Measurements from ENCODE around the gene ZNF503.
A peak's percentile ranks its signal among the peaks of the same experiment; 100 is the strongest.

ZNF503 gene

GRCh38 chr10:75401569-75402485 is at the start of gene ZNF503:
Gene ZNF503, minus strand, starts transcription at chr10:75401764. Its CDS starts 345 bp downstream, at chr10:75401419.
- peak within 1 kb of the TSS; percentile 95 for H3K4me3 ChIP-seq (ENCODE audit: low read depth, low read length)
- peak; percentile 99 for DNase-seq (ENCODE audit: low read depth)
- peak; percentile 99 for TF ChIP-seq MAX (IDR thresholded peaks at IDR 0.05; ENCODE audit: low read depth, low read length)
- peak; percentile 77; the same call in 1 of the 2 replicates for TF ChIP-seq MYC (IDR thresholded peaks at IDR 0.05; ENCODE audit: low read depth, low read length)
- no peak for TF ChIP-seq CTCF (IDR thresholded peaks at IDR 0.05; ENCODE audit: low read depth, low read length)
- peak; percentile 96 for TF ChIP-seq POLR2A (IDR thresholded peaks at IDR 0.05; ENCODE audit: extremely low read depth, insufficient read length)

- no peak overlapping the region for H3K4me3 ChIP-seq (ENCODE audit: low read depth, low read length)
- no peak for DNase-seq (ENCODE audit: low read depth)
Observed at GRCh38 chr10:75450644-75451640, 49.4 kb upstream of the ZNF503 start.

GRCh38 chr10:75450075-75450445 is 48.5 kb upstream of the ZNF503 start:
- H3K4me3 ChIP-seq (ENCODE audit: low read depth, low read length): no peak overlapping the region
- peak; percentile 41 for DNase-seq (ENCODE audit: low read depth)
- TF ChIP-seq POLR2A (IDR thresholded peaks at IDR 0.05; ENCODE audit: extremely low read depth, insufficient read length) (no peak), CTCF (IDR thresholded peaks at IDR 0.05; ENCODE audit: low read depth, low read length) (no peak), MYC (IDR thresholded peaks at IDR 0.05; ENCODE audit: low read depth, low read length) (no peak), MAX (IDR thresholded peaks at IDR 0.05; ENCODE audit: low read depth, low read length) (peak; percentile 20; the same call in 1 of the 2 replicates)

More at GRCh38 chr10:75450644-75451640, 49.4 kb upstream of the ZNF503 start:
- TF ChIP-seq CTCF (IDR thresholded peaks at IDR 0.05; ENCODE audit: low read depth, low read length): no peak
- no peak for TF ChIP-seq POLR2A (IDR thresholded peaks at IDR 0.05; ENCODE audit: extremely low read depth, insufficient read length)
- TF ChIP-seq MAX (IDR thresholded peaks at IDR 0.05; ENCODE audit: low read depth, low read length): no peak
- no peak for TF ChIP-seq MYC (IDR thresholded peaks at IDR 0.05; ENCODE audit: low read depth, low read length)

GRCh38 chr10:75449382-75450074 is 48.0 kb upstream of the ZNF503 start:
- no peak overlapping the region for H3K4me3 ChIP-seq (ENCODE audit: low read depth, low read length)
- DNase-seq (ENCODE audit: low read depth): peak; percentile 52
- TF ChIP-seq MYC (IDR thresholded peaks at IDR 0.05; ENCODE audit: low read depth, low read length) (no peak), POLR2A (IDR thresholded peaks at IDR 0.05; ENCODE audit: extremely low read depth, insufficient read length) (no peak), CTCF (IDR thresholded peaks at IDR 0.05; ENCODE audit: low read depth, low read length) (no peak), MAX (IDR thresholded peaks at IDR 0.05; ENCODE audit: low read depth, low read length) (no peak)

GRCh38 chr10:75448166-75448565 is 46.6 kb upstream of the ZNF503 start:
- no peak for DNase-seq (ENCODE audit: low read depth)
- no peak overlapping the region for H3K4me3 ChIP-seq (ENCODE audit: low read depth, low read length)
- no peak for TF ChIP-seq MYC (IDR thresholded peaks at IDR 0.05; ENCODE audit: low read depth, low read length)
- TF ChIP-seq CTCF (IDR thresholded peaks at IDR 0.05; ENCODE audit: low read depth, low read length): no peak
- TF ChIP-seq MAX (IDR thresholded peaks at IDR 0.05; ENCODE audit: low read depth, low read length): no peak
- no peak for TF ChIP-seq POLR2A (IDR thresholded peaks at IDR 0.05; ENCODE audit: extremely low read depth, insufficient read length)

Data from NB4 (cell line).